NOMO-1 treated with dmso at 0.1 percent for 144 hours (cell line): Measurements from ENCODE around the gene FOXL3.
"Not testable (repeated sequence)": the region's sequence is repeated elsewhere in the genome, so short reads cannot be mapped to it uniquely, and the experiment has no call there.

ENCODE experiments used
- DNase-seq: peaks from one replicate; lab custom pipeline; 2025; ENCODE audit not compliant: unreplicated experiment; lab: John Stamatoyannopoulos, UW

The FOXL3 gene

DNA sequence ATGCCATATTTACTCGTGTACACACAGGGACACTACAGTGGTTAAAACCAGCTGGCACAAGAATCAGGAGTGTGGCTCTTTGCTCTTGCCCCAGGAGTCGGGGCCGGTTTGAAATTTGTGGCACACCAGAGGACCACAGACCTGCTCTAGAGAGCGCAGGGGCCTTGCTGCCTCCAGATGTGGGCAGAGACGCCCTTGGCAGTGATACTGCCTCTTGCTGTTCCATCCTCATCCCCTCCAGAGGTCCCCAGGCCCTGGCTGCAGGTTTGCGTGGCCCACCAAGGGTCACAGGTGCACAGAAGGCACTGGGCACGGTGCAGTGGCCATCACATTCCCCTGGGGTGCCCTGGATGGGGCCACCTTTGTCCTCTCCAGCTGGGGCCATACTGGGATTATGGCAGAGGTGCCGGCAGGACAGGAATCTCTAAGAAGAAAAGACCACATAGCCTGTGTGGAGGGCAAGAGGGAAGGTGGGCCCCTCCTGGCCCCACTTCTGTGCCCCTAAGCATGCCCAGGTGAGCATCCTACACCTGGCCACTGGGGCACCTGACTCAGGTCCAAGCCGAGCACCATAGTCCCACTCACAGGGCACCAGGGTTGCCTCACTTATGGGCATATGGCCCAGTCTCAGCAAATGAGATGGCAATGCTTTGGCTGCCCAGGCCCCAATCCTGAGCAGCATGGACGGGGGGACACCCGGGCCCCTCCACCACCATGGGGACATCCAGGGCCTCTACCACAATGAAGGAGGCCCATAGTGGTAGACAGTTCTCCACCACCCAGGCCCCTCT, 45.6 kb downstream of the FOXL3 start:
- DNase-seq = no peak

- DNase-seq = not testable (repeated sequence)
These were observed 46.2 kb downstream of the FOXL3 start for GRCh38 chr7:336149-336533.

DNA sequence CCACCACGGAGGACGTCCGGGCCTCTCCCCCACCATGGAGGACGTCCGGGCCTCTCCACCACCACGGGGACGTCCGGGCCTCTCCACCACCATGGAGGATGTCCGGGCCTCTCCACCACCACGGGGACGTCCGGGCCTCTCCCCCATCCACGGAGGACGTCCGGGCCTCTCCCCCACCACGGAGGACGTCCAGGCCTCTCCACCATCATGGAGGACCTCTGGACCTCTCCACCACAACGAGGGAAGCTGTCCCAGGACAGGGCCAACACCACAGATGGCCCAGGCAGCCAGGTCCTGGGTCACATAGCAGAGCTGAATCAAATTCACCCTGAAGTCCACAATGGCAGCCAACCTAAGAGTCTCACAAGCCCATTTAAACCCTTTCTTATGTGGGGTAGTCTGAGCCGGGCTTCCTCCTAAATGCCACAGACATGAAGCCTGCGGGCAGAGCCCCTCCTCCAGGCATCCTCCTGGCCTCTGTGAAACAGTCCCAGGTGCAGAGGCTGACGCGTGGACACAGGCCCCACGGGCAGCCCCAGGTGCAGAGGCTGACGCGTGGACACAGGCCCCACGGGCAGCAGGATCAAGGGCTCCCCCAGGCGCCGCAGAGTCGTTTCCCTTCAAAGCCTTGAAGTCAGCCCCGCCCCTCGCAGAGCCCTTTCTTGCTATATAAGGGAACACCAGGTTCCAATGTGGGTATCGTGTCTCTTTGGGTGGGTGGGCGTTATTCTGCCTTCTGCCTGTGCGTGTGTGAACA, 47.0 kb downstream of the FOXL3 start:
- DNase-seq = no peak

DNA sequence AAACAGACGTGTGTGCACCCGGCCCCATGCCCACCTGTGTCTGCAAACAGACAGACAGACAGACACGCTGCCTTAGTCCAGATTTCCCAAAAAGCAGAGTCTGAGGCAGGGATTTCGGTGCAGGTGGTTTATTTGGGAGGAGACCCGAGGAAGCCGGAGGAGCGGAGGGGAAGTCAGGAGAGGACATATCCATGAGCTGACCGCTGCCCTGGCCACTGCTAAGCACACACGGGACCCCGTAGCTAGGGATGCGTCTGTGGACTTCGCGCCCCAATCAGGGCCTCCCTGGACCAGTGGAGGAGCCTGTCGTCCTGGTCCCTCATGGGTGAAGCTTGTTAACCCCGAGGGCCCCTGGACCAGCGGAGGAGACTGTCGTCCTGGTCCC, 47.6 kb downstream of the FOXL3 start:
- DNase-seq = no peak

DNA sequence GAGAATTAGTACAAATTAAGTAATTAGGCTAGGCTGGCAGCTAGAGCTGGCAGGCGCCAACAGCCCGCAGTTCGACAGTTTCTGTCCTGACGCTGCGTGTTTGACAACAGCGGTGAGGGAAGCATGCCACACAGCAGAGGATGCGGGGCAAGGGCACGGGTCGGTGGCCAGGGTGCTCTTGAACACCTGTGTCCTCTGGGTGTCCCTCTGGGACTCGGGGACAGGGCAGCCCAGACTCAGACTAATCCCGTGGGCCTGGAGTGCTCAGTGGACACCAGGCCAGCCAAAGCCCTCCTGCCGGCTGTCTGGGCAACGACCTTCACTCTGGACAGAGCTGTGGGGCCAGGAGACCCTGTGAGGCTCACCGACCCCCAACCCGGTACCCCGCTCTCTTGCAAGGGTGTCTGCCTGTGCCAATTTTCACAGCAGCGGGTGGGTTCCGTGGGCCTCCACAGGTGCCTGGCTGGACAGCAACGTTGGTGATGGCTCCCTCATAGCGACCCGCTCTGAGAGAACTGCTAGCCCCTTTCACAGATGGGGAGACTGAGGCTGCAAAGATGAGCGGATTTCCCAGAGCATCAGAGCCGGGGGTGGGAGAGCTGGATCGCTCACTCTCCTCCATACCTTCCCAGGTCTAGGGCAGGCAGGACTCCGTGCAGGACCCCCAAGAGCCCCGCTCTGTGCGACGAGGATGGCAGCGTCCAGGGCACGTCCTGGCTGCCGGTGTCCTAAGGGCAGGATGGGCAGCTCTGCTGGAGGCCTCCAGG, 48.5 kb downstream of the FOXL3 start:
- no peak for DNase-seq

GRCh38 chr7:339062-339342, 49.0 kb downstream of the FOXL3 start:
- no peak for DNase-seq

- DNase-seq = no peak
These were observed 49.7 kb downstream of the FOXL3 start for GRCh38 chr7:339696-340095.

DNA sequence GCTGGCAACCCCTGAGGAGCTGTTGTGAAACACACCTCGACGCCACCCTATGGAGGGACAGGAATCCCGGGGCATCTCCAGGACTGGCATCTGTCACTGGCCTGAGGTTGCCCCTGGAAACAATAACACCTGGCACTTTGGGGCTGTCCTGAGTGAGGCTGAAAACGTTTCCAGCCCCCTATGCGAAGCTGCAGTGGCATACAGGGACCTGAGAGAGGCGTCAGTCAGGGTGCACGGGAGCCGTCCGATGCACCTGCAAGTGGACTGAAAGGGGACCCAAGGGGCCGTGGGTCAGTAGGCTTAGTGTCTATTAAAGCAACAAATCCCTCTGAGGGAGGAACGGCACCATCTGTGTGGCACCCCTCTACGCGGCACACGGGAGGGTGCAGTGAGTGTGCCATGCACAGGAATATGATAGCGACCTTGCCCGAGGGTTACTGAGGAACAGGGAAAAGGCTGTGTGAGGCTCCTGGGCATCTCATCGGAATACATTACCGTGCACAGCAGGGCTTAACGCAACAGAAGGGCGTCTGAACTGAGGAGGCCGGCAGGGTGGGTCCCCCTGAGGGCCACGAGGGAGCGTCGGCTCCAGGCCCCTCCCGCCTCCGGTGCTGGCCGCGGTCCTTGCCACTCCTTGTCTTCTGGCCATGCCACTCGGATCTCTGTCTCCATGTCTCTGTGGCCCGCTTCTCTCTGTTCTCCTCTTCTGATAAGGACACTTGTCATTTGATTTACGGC, 50.4 kb downstream of the FOXL3 start:
- no peak for DNase-seq
